Measurements from ENCODE around the gene INPP4B.

INPP4B gene

DNA sequence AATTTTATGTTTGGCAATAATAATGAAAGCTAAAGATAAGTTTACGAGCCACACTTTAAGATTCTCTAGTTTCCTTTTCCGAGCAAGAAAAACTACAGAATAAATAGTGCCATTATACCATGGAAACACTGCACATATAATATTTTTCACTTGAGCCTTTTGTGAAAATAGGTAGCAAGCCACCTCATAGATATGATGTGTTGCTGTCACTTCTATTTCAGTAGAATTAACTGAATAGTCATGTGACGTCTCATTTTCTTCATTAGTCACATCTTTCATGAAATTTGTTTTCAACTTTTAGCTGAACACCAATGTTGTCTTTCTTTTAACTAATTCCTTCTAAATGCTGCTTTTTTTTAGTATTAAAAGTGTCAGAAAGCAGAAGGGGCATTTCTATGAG lies 574.3 kb downstream of the INPP4B start:
- no peaks in the 10 kb centered on the region for H3K9me3 ChIP-seq
- no peaks in the 10 kb centered on the region for H4K20me1 ChIP-seq
- H3K4me3 ChIP-seq, result no peak overlapping the region
- H3K4me1 ChIP-seq, result no peaks in the 10 kb centered on the region
- TF ChIP-seq Cebpa-rat (IDR thresholded peaks at IDR 0.05), result no peak
- H3K36me3 ChIP-seq, result no peaks in the 10 kb centered on the region
- H3K9ac ChIP-seq, result no peak overlapping the region
- no peak overlapping the region for H3K4me2 ChIP-seq
- H3K27ac ChIP-seq, result no peak overlapping the region
- H3K27me3 ChIP-seq, result no peaks in the 10 kb centered on the region

DNA sequence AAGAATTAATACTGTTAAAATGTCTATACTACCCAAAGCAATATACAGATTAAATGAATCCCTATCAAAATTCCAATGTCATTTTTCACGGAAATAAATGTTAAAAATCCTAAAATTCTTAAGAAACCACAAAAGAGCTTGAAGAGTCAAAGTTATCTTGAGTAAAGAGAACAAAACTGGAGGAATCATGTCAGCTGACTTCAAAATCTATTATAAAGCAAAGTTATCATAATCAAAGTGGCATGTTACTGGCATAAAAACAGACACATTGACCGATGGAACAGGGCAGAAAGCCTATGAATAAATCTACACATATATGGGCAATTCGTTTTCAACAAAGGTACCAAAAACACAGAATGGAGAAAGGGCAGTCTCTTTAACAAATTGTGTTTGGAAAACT lies 579.0 kb downstream of the INPP4B start:
- no peak for TF ChIP-seq Cebpa-rat (IDR thresholded peaks at IDR 0.05)
- no peaks in the 10 kb centered on the region for H4K20me1 ChIP-seq
- H3K36me3 ChIP-seq, result no peaks in the 10 kb centered on the region
- H3K27me3 ChIP-seq, result no peaks in the 10 kb centered on the region
- no peak overlapping the region for H3K4me3 ChIP-seq
- H3K4me1 ChIP-seq, result no peaks in the 10 kb centered on the region
- no peak overlapping the region for H3K9ac ChIP-seq
- no peak overlapping the region for H3K27ac ChIP-seq
- no peaks in the 10 kb centered on the region for H3K9me3 ChIP-seq
- H3K4me2 ChIP-seq, result no peak overlapping the region

DNA sequence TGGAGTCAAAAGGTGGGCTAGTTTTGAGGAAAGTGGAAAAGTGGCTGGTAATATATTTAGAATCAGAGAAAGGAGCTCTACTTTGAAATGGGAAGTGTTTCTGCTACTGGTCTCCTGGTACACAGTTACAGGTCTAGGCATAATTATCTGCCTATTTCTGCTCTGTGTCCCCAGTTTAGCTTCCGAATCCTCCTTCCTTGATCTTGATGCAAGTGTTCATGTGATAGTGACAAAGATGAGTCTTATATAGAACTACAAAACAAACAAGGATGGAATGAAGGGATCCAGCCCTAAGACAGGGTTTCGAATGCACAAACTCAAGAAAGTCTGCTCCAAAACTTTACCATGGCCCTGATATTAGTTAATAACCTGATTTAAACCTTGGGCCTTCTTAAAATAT lies 580.2 kb downstream of the INPP4B start:
- Histone ChIP-seq H3K4me2 (no peak overlapping the region), H4K20me1 (no peaks in the 10 kb centered on the region), H3K9me3 (no peaks in the 10 kb centered on the region), H3K27ac (no peak overlapping the region), H3K4me3 (no peak overlapping the region), H3K4me1 (no peaks in the 10 kb centered on the region), H3K9ac (no peak overlapping the region), H3K36me3 (no peaks in the 10 kb centered on the region), H3K27me3 (no peaks in the 10 kb centered on the region)
- no peak for TF ChIP-seq Cebpa-rat (IDR thresholded peaks at IDR 0.05)

DNA sequence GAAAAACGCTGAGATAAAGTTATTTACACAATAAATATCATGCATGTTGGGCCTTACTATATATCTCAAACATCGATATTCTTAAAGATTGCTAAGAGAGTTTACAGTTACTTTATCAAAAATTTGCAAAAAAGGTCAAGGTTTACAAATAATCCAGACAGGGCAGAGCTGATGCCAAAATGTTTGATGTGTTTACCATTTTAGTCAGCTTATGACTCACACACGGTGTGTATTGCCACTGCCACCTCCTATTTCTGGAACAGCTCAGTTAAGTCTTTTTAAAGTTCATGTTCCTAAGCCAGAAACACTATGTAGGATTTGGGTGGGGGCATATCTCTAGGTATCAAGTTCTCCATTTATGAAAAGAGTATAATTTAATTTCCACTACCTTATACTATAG lies 580.6 kb downstream of the INPP4B start:
- Histone ChIP-seq H4K20me1 (no peaks in the 10 kb centered on the region), H3K27me3 (no peaks in the 10 kb centered on the region), H3K4me1 (no peaks in the 10 kb centered on the region), H3K4me2 (no peak overlapping the region), H3K36me3 (no peaks in the 10 kb centered on the region), H3K9ac (no peak overlapping the region), H3K27ac (no peak overlapping the region), H3K4me3 (no peak overlapping the region), H3K9me3 (no peaks in the 10 kb centered on the region)
- no peak for TF ChIP-seq Cebpa-rat (IDR thresholded peaks at IDR 0.05)

DNA sequence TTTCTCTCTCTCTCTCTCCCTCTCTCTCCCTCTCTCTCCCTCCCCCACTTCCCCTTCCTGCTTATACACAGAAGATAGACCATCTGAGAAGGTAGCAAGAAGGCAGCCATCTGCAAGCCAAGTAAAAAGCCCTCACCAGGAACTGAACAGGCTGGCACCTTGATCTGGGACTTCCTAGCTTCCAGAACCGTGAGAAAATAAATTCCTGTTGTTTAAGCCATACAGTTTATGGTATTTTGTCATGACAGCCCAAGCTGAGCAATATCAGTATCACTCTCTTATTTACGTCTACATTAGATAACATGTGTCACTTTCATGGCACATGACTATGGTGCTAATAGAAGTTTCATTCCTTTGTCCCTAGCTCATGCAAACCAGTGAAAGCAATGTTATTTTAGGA lies 581.1 kb downstream of the INPP4B start:
- Histone ChIP-seq H3K4me3 (no peak overlapping the region), H3K27me3 (no peaks in the 10 kb centered on the region), H3K9ac (no peak overlapping the region), H3K27ac (no peak overlapping the region), H3K36me3 (no peaks in the 10 kb centered on the region), H3K4me2 (no peak overlapping the region), H3K4me1 (no peaks in the 10 kb centered on the region), H3K9me3 (no peaks in the 10 kb centered on the region), H4K20me1 (no peaks in the 10 kb centered on the region)
- TF ChIP-seq Cebpa-rat (IDR thresholded peaks at IDR 0.05), result no peak

DNA sequence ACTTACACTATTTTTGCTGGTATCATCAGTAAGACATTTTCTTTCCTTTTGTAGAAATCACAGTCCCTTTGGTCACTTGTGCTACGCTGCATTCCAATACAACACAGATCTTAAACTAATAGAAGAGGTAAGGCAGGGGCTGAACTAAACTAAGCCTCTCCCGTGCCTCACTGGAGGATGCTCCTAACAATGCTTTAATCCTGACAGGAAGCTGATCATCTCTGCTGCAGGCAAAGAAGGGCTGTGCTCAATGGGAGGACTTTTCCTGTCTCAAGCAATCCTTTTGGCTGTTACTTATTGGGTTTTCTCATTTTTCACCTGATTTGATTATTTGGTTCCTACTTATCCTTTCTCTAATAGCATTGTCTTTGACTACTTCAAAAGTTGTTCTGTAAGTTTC lies 583.1 kb downstream of the INPP4B start:
- Histone ChIP-seq H3K9me3 (no peaks in the 10 kb centered on the region), H3K27me3 (no peaks in the 10 kb centered on the region), H3K4me3 (no peak overlapping the region), H3K4me2 (no peak overlapping the region), H3K36me3 (no peaks in the 10 kb centered on the region), H4K20me1 (no peaks in the 10 kb centered on the region), H3K9ac (no peak overlapping the region), H3K27ac (no peak overlapping the region), H3K4me1 (no peaks in the 10 kb centered on the region)
- no peak for TF ChIP-seq Cebpa-rat (IDR thresholded peaks at IDR 0.05)

DNA sequence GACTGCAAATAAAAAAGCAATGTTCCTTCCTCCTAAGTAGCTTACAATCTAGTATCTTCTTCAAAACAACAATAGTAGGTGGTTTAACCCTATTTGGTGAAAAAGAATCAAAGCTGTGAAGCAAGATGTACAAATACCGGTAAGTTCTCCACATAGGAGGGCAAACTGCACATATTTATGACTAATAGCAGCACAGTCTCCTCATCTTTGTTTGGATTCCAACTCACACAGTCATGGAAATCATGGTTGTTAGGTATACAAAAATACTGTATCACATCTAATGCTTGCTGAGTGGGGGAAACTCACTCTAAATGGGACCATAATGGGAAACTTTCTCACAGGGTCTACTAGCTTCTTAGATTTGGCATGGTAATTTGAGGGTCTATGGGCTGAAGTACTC lies 597.2 kb downstream of the INPP4B start:
- Histone ChIP-seq H3K4me1 (no peaks in the 10 kb centered on the region), H4K20me1 (no peaks in the 10 kb centered on the region), H3K9me3 (no peaks in the 10 kb centered on the region), H3K27ac (no peak overlapping the region), H3K36me3 (no peaks in the 10 kb centered on the region), H3K4me3 (no peak overlapping the region), H3K4me2 (no peak overlapping the region), H3K9ac (no peak overlapping the region), H3K27me3 (no peaks in the 10 kb centered on the region)
- no peak for TF ChIP-seq Cebpa-rat (IDR thresholded peaks at IDR 0.05)

DNA sequence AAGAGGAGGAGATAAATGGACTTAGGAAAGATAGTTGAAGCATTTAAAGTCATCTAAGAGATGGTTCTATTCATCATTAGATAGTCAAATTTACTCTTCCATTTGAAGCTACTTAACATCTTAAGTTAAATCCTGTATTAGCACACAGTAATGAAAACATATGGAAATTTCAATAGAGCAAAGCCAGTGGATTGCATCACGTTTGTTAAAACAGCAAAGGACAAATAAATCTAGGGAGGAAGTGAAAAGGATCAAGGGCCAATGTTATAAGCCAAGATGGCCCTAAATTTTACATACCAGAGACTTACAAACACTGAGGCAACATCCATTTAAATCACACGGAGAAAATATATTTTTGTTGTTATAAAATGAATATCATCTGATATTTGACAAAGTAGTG lies 602.8 kb downstream of the INPP4B start:
- no peak for TF ChIP-seq Cebpa-rat (IDR thresholded peaks at IDR 0.05)
- Histone ChIP-seq H3K27me3 (no peaks in the 10 kb centered on the region), H3K4me3 (no peak overlapping the region), H3K9ac (no peak overlapping the region), H3K36me3 (no peaks in the 10 kb centered on the region), H3K27ac (no peak overlapping the region), H3K4me1 (peaks cover 11% of the 10 kb centered on the region), H3K9me3 (no peaks in the 10 kb centered on the region), H3K4me2 (peak overlapping the region; percentile 34; the same call in 1 of the 2 replicates), H4K20me1 (no peaks in the 10 kb centered on the region)

DNA sequence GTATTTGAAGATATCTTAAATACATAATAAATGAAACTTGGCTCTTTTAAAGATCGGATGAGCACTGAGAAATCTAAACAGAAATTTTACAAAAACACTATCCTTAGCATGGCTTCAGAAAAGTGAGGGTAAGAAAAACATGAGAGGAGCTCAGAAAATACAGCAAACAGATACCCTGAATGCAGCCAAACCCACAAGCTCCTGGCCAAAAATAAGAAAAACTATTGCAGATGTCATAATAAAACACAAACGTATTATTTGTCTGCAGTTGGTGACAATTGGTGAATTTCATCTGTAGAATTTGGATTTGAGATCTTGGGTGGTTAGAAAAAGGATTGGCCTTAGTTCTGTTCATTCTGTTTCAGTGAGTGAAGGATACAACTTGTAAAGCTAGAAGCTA lies 603.9 kb downstream of the INPP4B start:
- peaks cover 11% of the 10 kb centered on the region for H3K4me1 ChIP-seq
- H3K4me3 ChIP-seq, result no peak overlapping the region
- no peaks in the 10 kb centered on the region for H4K20me1 ChIP-seq
- H3K27ac ChIP-seq, result no peak overlapping the region
- H3K9me3 ChIP-seq, result no peaks in the 10 kb centered on the region
- no peaks in the 10 kb centered on the region for H3K27me3 ChIP-seq
- H3K9ac ChIP-seq, result no peak overlapping the region
- H3K4me2 ChIP-seq, result peak overlapping the region; percentile 34; the same call in 1 of the 2 replicates
- TF ChIP-seq Cebpa-rat (IDR thresholded peaks at IDR 0.05), result no peak
- no peaks in the 10 kb centered on the region for H3K36me3 ChIP-seq

DNA sequence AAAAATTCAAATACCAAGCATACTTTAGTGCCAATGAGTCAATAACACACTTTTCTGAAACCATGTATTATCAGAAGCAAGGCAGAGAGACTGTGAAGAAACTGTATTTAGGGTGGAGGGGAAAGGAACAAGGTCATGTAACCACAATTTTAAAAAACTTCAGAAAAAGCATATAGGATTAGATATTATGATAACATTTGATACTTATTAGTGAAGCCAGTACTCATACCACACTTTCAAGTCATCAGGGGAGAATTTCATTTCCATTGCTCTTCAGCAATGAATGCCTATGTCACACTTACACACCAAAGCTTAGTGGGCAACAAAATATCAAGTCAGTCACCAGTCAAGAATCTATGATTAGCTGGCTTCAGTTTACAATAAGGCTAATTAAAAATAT lies 607.5 kb downstream of the INPP4B start:
- Histone ChIP-seq H3K4me1 (peaks cover 11% of the 10 kb centered on the region), H3K36me3 (no peaks in the 10 kb centered on the region), H3K27ac (no peak overlapping the region), H3K4me2 (no peak overlapping the region), H4K20me1 (no peaks in the 10 kb centered on the region), H3K9ac (no peak overlapping the region), H3K9me3 (no peaks in the 10 kb centered on the region), H3K4me3 (no peak overlapping the region), H3K27me3 (no peaks in the 10 kb centered on the region)
- TF ChIP-seq Cebpa-rat (IDR thresholded peaks at IDR 0.05), result no peak

DNA sequence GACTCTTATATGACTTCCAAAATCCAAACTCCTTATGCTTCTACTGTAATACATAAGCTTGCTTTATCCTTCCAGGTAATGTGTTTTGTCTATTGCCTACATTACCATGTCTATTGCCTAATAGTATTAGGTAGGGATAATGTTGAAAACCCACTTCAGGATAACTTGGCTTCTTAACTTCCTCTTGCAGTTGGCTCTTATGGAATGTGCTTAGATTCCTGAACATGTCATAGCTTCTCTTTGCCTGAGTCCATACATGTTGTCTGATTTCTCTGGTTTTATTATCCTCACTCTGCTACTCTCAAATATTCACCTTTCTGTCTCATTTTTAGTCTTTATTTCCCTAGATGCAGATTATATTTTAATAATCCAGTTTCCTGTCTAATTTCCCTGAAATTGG lies 609.8 kb downstream of the INPP4B start:
- no peak overlapping the region for H3K4me2 ChIP-seq
- no peaks in the 10 kb centered on the region for H3K27me3 ChIP-seq
- no peak for TF ChIP-seq Cebpa-rat (IDR thresholded peaks at IDR 0.05)

More for the DNA sequence above, 609.8 kb downstream of the INPP4B start:
- no peaks in the 10 kb centered on the region for H4K20me1 ChIP-seq
- H3K9ac ChIP-seq, result no peak overlapping the region
- H3K4me3 ChIP-seq, result no peak overlapping the region
- no peaks in the 10 kb centered on the region for H3K4me1 ChIP-seq
- H3K9me3 ChIP-seq, result no peaks in the 10 kb centered on the region
- H3K27ac ChIP-seq, result no peak overlapping the region
- H3K36me3 ChIP-seq, result no peaks in the 10 kb centered on the region
